Caco-2 (cell line): ENCODE measurements around the gene FBXO38. TPM values are rescaled to one million over a fixed set of nuclear protein-coding genes. Genes with fewer than 3 reads are reported as not detected.

ENCODE experiments used
- BruUV-seq: library from RNA; stranded (reverse); fragments of 400-500 nt; replicated peaks from 2 replicates; lab custom pipeline; 2021; lab: Mats Ljungman, UMichigan
- CTCF ChIA-PET: fragments of 300-600 bp; sonication (Branson Sonifier 250); formaldehyde crosslinking; loops from one replicate; lab custom pipeline; 2022; ENCODE audit warnings: antibody characterized with exemption; lab: Charles Lee
- POLR2A ChIA-PET: fragments of 300-600 bp; sonication (Branson Sonifier 250); formaldehyde crosslinking; loops from one replicate; lab custom pipeline; 2022; ENCODE audit warnings: antibody characterized with exemption; lab: Charles Lee
- DNase-seq, 2 experiments: peaks; one replicate each; pipeline versions ENCODE4 v3.0.0 to v3.0.0-alpha.2; 2020 to 2022
- H3K27me3 ChIP-seq: replicated peaks from 2 replicates; pipeline ENCODE4 v1.6.0; 2011; ENCODE audit warnings: low read length; ENCODE audit not compliant: control insufficient read depth, insufficient read depth
- H3K36me3 ChIP-seq: 2 replicates; pipeline ENCODE4 v1.5.1; 2011; ENCODE audit warnings: low read length; ENCODE audit not compliant: control insufficient read depth, insufficient read depth
- H3K4me1 ChIP-seq: fragments of 250-450 bp; sonication (Bioruptor Pico); 2 replicates; pipeline ENCODE4 v1.5.1; 2020; ENCODE audit warnings: mild to moderate bottlenecking
- H3K4me3 ChIP-seq: 2 replicates; pipeline ENCODE4 v1.5.1; 2011; ENCODE audit warnings: low read depth, mild to moderate bottlenecking, control low read depth, low read length
- H3K9me3 ChIP-seq: fragments of 250-450 bp; sonication (Bioruptor Pico); 2 replicates; pipeline ENCODE4 v1.5.1; 2020; ENCODE audit warnings: mild to moderate bottlenecking, moderate library complexity
- H3K27ac Mint-ChIP-seq: one replicate; pipeline ENCODE4 v1.8.0; 2022; ENCODE audit warnings: mixed read lengths; ENCODE audit not compliant: unreplicated experiment
- H3K27me3 Mint-ChIP-seq: one replicate; pipeline ENCODE4 v1.8.0; 2022; ENCODE audit warnings: mixed read lengths; ENCODE audit not compliant: insufficient read depth, unreplicated experiment
- H3K36me3 Mint-ChIP-seq: one replicate; pipeline ENCODE4 v1.8.0; 2022; ENCODE audit warnings: mild to moderate bottlenecking, mixed read lengths; ENCODE audit not compliant: insufficient read depth, unreplicated experiment
- H3K4me1 Mint-ChIP-seq: one replicate; pipeline ENCODE4 v1.8.0; 2022; ENCODE audit warnings: low read depth, mixed read lengths; ENCODE audit not compliant: unreplicated experiment
- H3K4me3 Mint-ChIP-seq: one replicate; pipeline ENCODE4 v1.8.0; 2022; ENCODE audit warnings: mild to moderate bottlenecking, moderate library complexity, mixed read lengths; ENCODE audit not compliant: unreplicated experiment
- H3K9me3 Mint-ChIP-seq: one replicate; pipeline ENCODE4 v1.8.0; 2022; ENCODE audit warnings: mixed read lengths; ENCODE audit not compliant: unreplicated experiment
- CTCF ChIP-seq, 2 experiments: fragments of 200-600 bp in 1 of 2; IDR thresholded peaks; 1 replicate in 1 of 2; 2 replicates in 1 of 2; pipeline versions ENCODE4 v1.5.1 to v1.8.0; 2011 to 2022; ENCODE audit warnings: antibody characterized with exemption in 1 of 2, control low read depth in 1 of 2, inconsistent platforms in 1 of 2, low read depth in 1 of 2, low read length in 1 of 2, mild to moderate bottlenecking in 1 of 2, moderate library complexity in 1 of 2; ENCODE audit not compliant: insufficient read depth in 1 of 2, severe bottlenecking in 1 of 2, unreplicated experiment in 1 of 2
- intact Hi-C: fragments of 100-400 bp; cut with micrococcal nuclease; formaldehyde crosslinking; loops from one replicate; pipeline ENCODE4 v1.10.0; 2022; ENCODE audit not compliant: unreplicated experiment
- total RNA-seq: library from RNA; stranded (reverse); gene quantifications from 2 replicates; pipeline ENCODE4 v1.2.3, GENCODE V29; 2022

FBXO38 gene
- total RNA-seq, 1 experiment from 2014 or later: 36.7 TPM

- Histone ChIP-seq H3K9me3 (no peaks in the 10 kb centered on the region), H3K27me3 (no peaks in the 10 kb centered on the region), H3K36me3 (peaks cover 1% of the 10 kb centered on the region; the same call in 1 of the 2 replicates), H3K4me3 (no peak overlapping the region), H3K4me1 (no peaks in the 10 kb centered on the region)
- DNase-seq: no peak
- POLR2A ChIA-PET: no interaction called here
- H3K4me3 Mint-ChIP-seq: no peak overlapping the region
- no peak for TF ChIP-seq CTCF (IDR thresholded peaks at IDR 0.05; ENCODE audit: insufficient read depth in 1 of 2, low read depth in 1 of 2, low read length in 1 of 2, severe bottlenecking in 1 of 2, unreplicated experiment in 1 of 2)
- no TSS peak for BruUV-seq
- H3K27ac Mint-ChIP-seq: no peak overlapping the region
- no peaks in the 10 kb centered on the region for H3K27me3 Mint-ChIP-seq
- no peaks in the 10 kb centered on the region for H3K9me3 Mint-ChIP-seq
- peaks cover 56% of the 10 kb centered on the region for H3K36me3 Mint-ChIP-seq
- intact Hi-C loops: no loop called here
- no peaks in the 10 kb centered on the region for H3K4me1 Mint-ChIP-seq
- CTCF ChIA-PET: no interaction called here
Observed at GRCh38 chr5:148416921-148417320, 33.2 kb downstream of the FBXO38 start.

- Mint-ChIP-seq H3K27me3 (no peaks in the 10 kb centered on the region), H3K9me3 (no peaks in the 10 kb centered on the region), H3K4me1 (no peaks in the 10 kb centered on the region), H3K4me3 (no peak overlapping the region), H3K36me3 (peaks cover 62% of the 10 kb centered on the region), H3K27ac (no peak overlapping the region)
- BruUV-seq: no TSS peak
- ChIA-PET POLR2A (no interaction called here), CTCF (no interaction called here)
- intact Hi-C loops: no loop called here
- Histone ChIP-seq H3K36me3 (peaks cover 1% of the 10 kb centered on the region; the same call in 1 of the 2 replicates), H3K4me3 (no peak overlapping the region), H3K27me3 (no peaks in the 10 kb centered on the region), H3K4me1 (no peaks in the 10 kb centered on the region), H3K9me3 (no peaks in the 10 kb centered on the region)
- DNase-seq: no peak
- TF ChIP-seq CTCF (IDR thresholded peaks at IDR 0.05; ENCODE audit: insufficient read depth in 1 of 2, low read depth in 1 of 2, low read length in 1 of 2, severe bottlenecking in 1 of 2, unreplicated experiment in 1 of 2): no peak
Observed at GRCh38 chr5:148418511-148418910, 34.8 kb downstream of the FBXO38 start.

GRCh38 chr5:148421661-148422060 is 37.9 kb downstream of the FBXO38 start:
- Histone ChIP-seq H3K4me1 (no peaks in the 10 kb centered on the region), H3K4me3 (no peak overlapping the region), H3K9me3 (no peaks in the 10 kb centered on the region), H3K27me3 (no peaks in the 10 kb centered on the region), H3K36me3 (peaks cover 1% of the 10 kb centered on the region)
- no peak for TF ChIP-seq CTCF (IDR thresholded peaks at IDR 0.05; ENCODE audit: insufficient read depth in 1 of 2, low read depth in 1 of 2, low read length in 1 of 2, severe bottlenecking in 1 of 2, unreplicated experiment in 1 of 2)
- Mint-ChIP-seq H3K4me1 (no peaks in the 10 kb centered on the region), H3K4me3 (no peak overlapping the region), H3K27me3 (no peaks in the 10 kb centered on the region), H3K9me3 (no peaks in the 10 kb centered on the region), H3K27ac (no peak overlapping the region), H3K36me3 (peaks cover 58% of the 10 kb centered on the region)
- no TSS peak for BruUV-seq
- ChIA-PET CTCF (interaction anchor here (0.7 kb wide), 1 partner anchor 883 kb away, joined by 3 read pairs; no protein-coding TSS in a partner anchor), POLR2A (no interaction called here)
- DNase-seq: no peak
- intact Hi-C loops: no loop called here
